Gastroesophageal sphincter (tissue), 4 donors: ENCODE data around the gene MAML2. TPM values are rescaled to one million over a fixed set of nuclear protein-coding genes. Genes with fewer than 3 reads are reported as not detected.

Source experiments
- ATAC-seq: fragments of 150-250 bp; one replicate; pipeline ENCODE4 v1.9.1; 2016; ENCODE audit warnings: mild to moderate bottlenecking, moderate library complexity
- H3K27ac ChIP-seq, 4 donors: fragments of 200-600 bp; sonication (generic) in 3 of 4; 1 replicate in 3 of 4; 2 replicates in 1 of 4; pipeline ENCODE4 v1.5.1; 2016 to 2019
- H3K27me3 ChIP-seq: fragments of 200-600 bp; sonication (generic); one replicate; pipeline ENCODE4 v1.5.1; 2019
- H3K36me3 ChIP-seq, 2 donors: fragments of 200-600 bp; sonication (generic); one replicate each; pipeline ENCODE4 v1.5.1; 2019; ENCODE audit warnings: control low read depth in 1 of 2
- H3K4me1 ChIP-seq, 3 donors: fragments of 200-600 bp; sonication (generic); 1 replicate in 2 of 3; 2 replicates in 1 of 3; pipeline ENCODE4 v1.5.1; 2016 to 2019; ENCODE audit warnings: control low read depth in 2 of 3
- H3K4me3 ChIP-seq, 2 donors: fragments of 200-600 bp; sonication (generic); one replicate each; pipeline ENCODE4 v1.5.1; 2019; ENCODE audit warnings: mild to moderate bottlenecking in 1 of 2, moderate library complexity in 1 of 2
- H3K9me3 ChIP-seq, 3 donors: fragments of 200-600 bp; sonication (generic); one replicate each; pipeline ENCODE4 v1.5.1; 2017 to 2019; ENCODE audit warnings: control low read depth in 2 of 3
- EP300 ChIP-seq: sonication (generic); formaldehyde crosslinking; IDR thresholded peaks from one replicate; pipeline ENCODE4 v1.6.1; 2017; ENCODE audit warnings: antibody characterized with exemption, mild to moderate bottlenecking
- POLR2A ChIP-seq, 2 donors: fragments of 450-650 bp; IDR thresholded peaks; one replicate each; pipeline ENCODE4 v1.6.1; 2017; ENCODE audit warnings: antibody characterized with exemption in 2 of 2, mild to moderate bottlenecking in 2 of 2, moderate library complexity in 1 of 2
- POLR2AphosphoS5 ChIP-seq: sonication (generic); formaldehyde crosslinking; IDR thresholded peaks from one replicate; pipeline ENCODE4 v1.6.1; 2017; ENCODE audit warnings: antibody characterized with exemption
- WGBS, 2 donors: methylation state at CpG; one replicate each; pipeline ENCODE4 v1.1.5; 2018; ENCODE audit warnings: low coverage in 1 of 2; 5-methylcytosine and 5-hydroxymethylcytosine counted together
- total RNA-seq, 4 donors: library from RNA; depleted of rRNA; stranded (reverse); fragments of >200 nt; gene quantifications; one replicate each; pipeline ENCODE4 v1.1.0, GENCODE V29; 2016
- TF ChIP-seq, protein P1 (sequence below), 4 experiments: fragments of 200-600 bp in 2 of 4; fragments of 450-650 bp in 2 of 4; sonication (generic) in 1 of 4; IDR thresholded peaks; one replicate each; pipeline ENCODE4 v1.5.1; 2017 to 2019; ENCODE audit warnings: antibody characterized with exemption in 4 of 4, mild to moderate bottlenecking in 2 of 4, moderate library complexity in 2 of 4

The MAML2 gene
- total RNA-seq, 4 donors from 2014 or later: 15.8 to 31.8 (median 23.7) TPM

DNA sequence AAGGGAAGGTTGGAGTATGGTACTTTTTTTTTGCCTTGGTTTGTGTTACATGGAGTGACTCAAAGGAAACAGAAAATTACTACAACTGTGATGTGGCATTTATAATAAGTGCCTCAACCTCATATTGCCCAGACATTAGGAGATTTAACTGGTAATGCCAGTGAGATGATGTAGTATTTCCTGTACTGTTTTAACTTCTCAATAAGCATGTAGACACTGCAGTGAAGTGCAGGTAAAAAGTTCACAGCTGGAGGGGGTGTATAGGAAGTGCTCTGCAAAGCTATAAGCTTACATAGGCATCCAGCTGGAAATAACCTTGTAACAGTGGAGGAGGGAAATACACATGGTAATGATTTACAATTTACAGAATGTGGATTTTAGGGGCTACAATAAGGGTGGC is 280.9 kb downstream of the MAML2 start:
- TF ChIP-seq EP300: no peak
- TF ChIP-seq, protein P1, sequence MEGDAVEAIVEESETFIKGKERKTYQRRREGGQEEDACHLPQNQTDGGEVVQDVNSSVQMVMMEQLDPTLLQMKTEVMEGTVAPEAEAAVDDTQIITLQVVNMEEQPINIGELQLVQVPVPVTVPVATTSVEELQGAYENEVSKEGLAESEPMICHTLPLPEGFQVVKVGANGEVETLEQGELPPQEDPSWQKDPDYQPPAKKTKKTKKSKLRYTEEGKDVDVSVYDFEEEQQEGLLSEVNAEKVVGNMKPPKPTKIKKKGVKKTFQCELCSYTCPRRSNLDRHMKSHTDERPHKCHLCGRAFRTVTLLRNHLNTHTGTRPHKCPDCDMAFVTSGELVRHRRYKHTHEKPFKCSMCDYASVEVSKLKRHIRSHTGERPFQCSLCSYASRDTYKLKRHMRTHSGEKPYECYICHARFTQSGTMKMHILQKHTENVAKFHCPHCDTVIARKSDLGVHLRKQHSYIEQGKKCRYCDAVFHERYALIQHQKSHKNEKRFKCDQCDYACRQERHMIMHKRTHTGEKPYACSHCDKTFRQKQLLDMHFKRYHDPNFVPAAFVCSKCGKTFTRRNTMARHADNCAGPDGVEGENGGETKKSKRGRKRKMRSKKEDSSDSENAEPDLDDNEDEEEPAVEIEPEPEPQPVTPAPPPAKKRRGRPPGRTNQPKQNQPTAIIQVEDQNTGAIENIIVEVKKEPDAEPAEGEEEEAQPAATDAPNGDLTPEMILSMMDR (IDR thresholded peaks at IDR 0.05): no peak
- no peak for TF ChIP-seq POLR2A (IDR thresholded peaks at IDR 0.05)
- TF ChIP-seq POLR2AphosphoS5: no peak
- Histone ChIP-seq H3K4me3 (no peak overlapping the region), H3K36me3 (no peaks in the 10 kb centered on the region), H3K4me1 (peaks cover 1 to 52% (median 13%) of the 10 kb centered on the region in 3 donors), H3K27ac (no peak overlapping the region), H3K27me3 (no peaks in the 10 kb centered on the region), H3K9me3 (no peaks in the 10 kb centered on the region)
- no peak for ATAC-seq

DNA sequence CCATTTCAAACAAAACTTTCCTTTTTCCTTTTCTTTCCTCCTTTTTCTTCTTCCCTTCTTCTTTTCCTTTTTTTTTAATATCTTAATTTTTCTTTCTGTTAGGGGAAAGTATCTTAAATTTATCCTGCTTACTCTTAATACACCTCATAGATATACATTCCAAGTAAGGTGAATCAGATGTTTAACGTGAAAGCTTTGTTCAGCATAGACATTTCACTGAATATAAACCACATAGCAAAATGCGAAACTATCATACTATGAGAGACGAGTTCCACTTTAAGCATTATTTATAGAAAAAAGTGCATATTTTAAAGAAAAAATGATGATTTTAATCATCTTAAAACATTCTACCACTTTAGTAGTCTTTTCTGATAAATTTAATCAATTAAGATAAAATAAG is 281.3 kb downstream of the MAML2 start:
- TF ChIP-seq POLR2A (IDR thresholded peaks at IDR 0.05) (no peak), POLR2AphosphoS5 (no peak), EP300 (no peak)
- TF ChIP-seq, protein P1 (IDR thresholded peaks at IDR 0.05): no peak
- Histone ChIP-seq H3K9me3 (no peaks in the 10 kb centered on the region), H3K27me3 (no peaks in the 10 kb centered on the region), H3K36me3 (no peaks in the 10 kb centered on the region), H3K27ac (peak overlapping the region in 1 of 4 donors; percentile 19), H3K4me1 (peaks cover 4 to 52% (median 13%) of the 10 kb centered on the region in 3 donors), H3K4me3 (no peak overlapping the region)
- 94 to 96% methylated on average over 3 of the region's 3 CpGs for WGBS, 2 donors
- no peak for ATAC-seq

DNA sequence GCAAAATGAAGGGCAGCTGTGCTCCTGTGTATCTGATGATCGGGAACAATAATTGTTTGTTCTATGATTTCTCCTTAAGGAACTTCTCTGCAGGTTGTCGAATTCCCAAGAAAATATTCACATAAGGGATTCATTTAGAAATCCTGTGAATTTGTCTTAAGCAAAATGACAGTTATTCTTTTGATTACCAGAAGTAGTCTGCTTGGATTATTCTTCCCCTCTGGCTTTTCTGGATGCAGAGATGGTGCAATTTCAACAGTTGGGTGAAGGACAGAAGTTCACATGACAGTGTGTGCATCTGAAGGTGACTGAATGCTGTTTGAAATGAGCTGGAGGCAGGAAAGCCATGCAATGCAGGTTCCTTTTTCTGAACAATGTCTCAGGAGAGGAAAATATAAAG is 281.9 kb downstream of the MAML2 start:
- Histone ChIP-seq H3K9me3 (no peaks in the 10 kb centered on the region), H3K27me3 (no peaks in the 10 kb centered on the region), H3K36me3 (no peaks in the 10 kb centered on the region), H3K27ac (peak overlapping the region in 3 of 4 donors; percentile 19 to 49 (median 38)), H3K4me3 (no peak overlapping the region), H3K4me1 (peaks cover 6 to 57% (median 14%) of the 10 kb centered on the region in 3 donors)
- WGBS, 2 donors: 54% methylated on average over 2 of the region's 2 CpGs; no CpG with 5 or more reads in 1 of the 2 donors
- ATAC-seq: no peak
- TF ChIP-seq, protein P1 (IDR thresholded peaks at IDR 0.05): no peak
- TF ChIP-seq POLR2A (IDR thresholded peaks at IDR 0.05) (no peak), POLR2AphosphoS5 (no peak), EP300 (no peak)

DNA sequence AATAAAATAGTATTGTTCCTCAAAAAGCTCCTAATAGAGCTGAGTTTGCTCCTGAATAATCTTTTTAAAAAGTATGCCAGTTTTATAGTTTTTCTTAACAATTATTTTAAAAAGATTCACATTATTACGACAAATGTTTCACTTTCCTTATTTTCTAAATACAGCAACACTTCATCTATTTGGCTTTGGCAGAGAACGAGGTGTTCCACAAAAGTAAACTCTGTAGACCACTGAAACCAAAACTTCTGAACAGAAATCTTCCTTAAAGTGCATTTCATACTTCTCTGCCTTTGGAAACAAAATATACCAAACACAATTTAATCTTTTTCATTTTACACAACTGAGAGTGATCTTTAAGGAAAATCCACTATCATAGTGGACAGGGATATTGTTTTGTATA is 285.5 kb downstream of the MAML2 start:
- Histone ChIP-seq H3K27ac (peak overlapping the region; percentile 34 to 70 (median 44)), H3K9me3 (no peaks in the 10 kb centered on the region), H3K4me3 (peak overlapping the region in 1 of 2 donors; percentile 9), H3K36me3 (no peaks in the 10 kb centered on the region), H3K4me1 (peaks cover 16 to 79% (median 30%) of the 10 kb centered on the region in 3 donors), H3K27me3 (no peaks in the 10 kb centered on the region)
- WGBS, 2 donors: 25 to 67% methylated on average over 2 of the region's 2 CpGs
- no peak for ATAC-seq
- TF ChIP-seq, protein P1 (IDR thresholded peaks at IDR 0.05): no peak
- TF ChIP-seq POLR2A (IDR thresholded peaks at IDR 0.05) (no peak), POLR2AphosphoS5 (no peak), EP300 (no peak)

DNA sequence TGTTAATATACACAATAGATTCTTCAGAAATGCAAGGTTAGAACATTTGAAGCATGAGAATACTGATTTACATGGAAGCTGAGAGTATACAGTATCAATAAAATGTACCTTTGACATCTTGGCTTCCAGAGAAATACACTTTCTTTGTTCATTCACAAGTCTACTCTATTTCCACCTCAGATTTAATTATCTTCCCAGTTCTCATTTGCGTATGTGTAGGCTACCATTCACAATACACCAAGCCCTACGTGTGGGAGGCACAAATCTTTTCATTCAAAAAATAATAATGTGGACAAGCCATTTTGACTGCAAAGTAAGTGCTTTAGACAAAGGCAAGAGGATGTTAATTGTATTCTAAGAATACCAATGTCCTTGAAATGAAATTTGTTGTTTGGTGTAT is 286.4 kb downstream of the MAML2 start:
- H3K4me3 ChIP-seq: no peak overlapping the region
- no peaks in the 10 kb centered on the region for H3K9me3 ChIP-seq
- peaks cover 16 to 73% (median 30%) of the 10 kb centered on the region in 3 donors for H3K4me1 ChIP-seq
- no peaks in the 10 kb centered on the region for H3K27me3 ChIP-seq
- 91 to 100% methylated on average over 2 of the region's 2 CpGs for WGBS, 2 donors
- ATAC-seq: no peak
- TF ChIP-seq EP300 (no peak), POLR2A (IDR thresholded peaks at IDR 0.05) (no peak), POLR2AphosphoS5 (no peak)
- TF ChIP-seq, protein P1 (IDR thresholded peaks at IDR 0.05): no peak
- peak overlapping the region; percentile 34 to 70 (median 44) for H3K27ac ChIP-seq
- H3K36me3 ChIP-seq: no peaks in the 10 kb centered on the region
